AG04450 (cell line): ENCODE results near the gene DEFB126. TPM values are rescaled to one million over a fixed set of nuclear protein-coding genes. Genes with fewer than 3 reads are reported as not detected.
"Not testable (repeated sequence)": the region's sequence is repeated elsewhere in the genome, so short reads cannot be mapped to it uniquely, and the experiment has no call there.

ENCODE experiments used
- CTCF ChIA-PET: fragments of 300-600, 350-600 bp; formaldehyde crosslinking; extraction: SDS; loops from one replicate; lab custom pipeline; 2022; ENCODE audit warnings: antibody characterized with exemption, inconsistent platforms; lab: Charles Lee
- POLR2A ChIA-PET: fragments of 350-600 bp; formaldehyde crosslinking; extraction: SDS; loops from one replicate; lab custom pipeline; 2021; ENCODE audit warnings: antibody characterized with exemption, inconsistent platforms; lab: Yijun Ruan, JAX
- DNase-seq: peaks from one replicate; pipeline ENCODE4 v3.0.0-alpha.2; 2011; ENCODE audit warnings: low read depth, low spot score
- H3K27ac ChIP-seq: one replicate; pipeline ENCODE4 v1.5.1; 2012; ENCODE audit warnings: low read depth, low read length, control low read depth
- H3K27me3 ChIP-seq: one replicate; pipeline ENCODE4 v1.6.0; 2012; ENCODE audit warnings: low read length; ENCODE audit not compliant: control insufficient read depth, insufficient read depth
- H3K4me3 ChIP-seq: 2 replicates; pipeline ENCODE4 v1.5.1; 2011; ENCODE audit warnings: mild to moderate bottlenecking, low read depth, low read length, control low read depth
- H3K9me3 ChIP-seq: 2 replicates; pipeline ENCODE4 v1.5.1; 2012; ENCODE audit warnings: low read length; ENCODE audit not compliant: control insufficient read depth, insufficient read depth
- polyA minus RNA-seq: library from RNA; depleted of rRNA, polyadenylated mRNA; stranded (reverse); fragments of >200 nt; gene quantifications from 2 replicates; pipeline ENCODE4 v1.2.3, GENCODE V29; 2011; rRNA and poly(A)+ RNA removed
- polyA plus RNA-seq: library from polyadenylated mRNA; depleted of rRNA; stranded (reverse); fragments of >200 nt; gene quantifications from 2 replicates; pipeline ENCODE4 v1.2.3, GENCODE V29; 2011; rRNA removed
- TF ChIP-seq, protein P1 (sequence below): IDR thresholded peaks from 2 replicates; pipeline ENCODE4 v1.5.1; 2011; ENCODE audit warnings: low read depth, low read length, control low read depth, inconsistent platforms

DEFB126 gene
- polyA plus RNA-seq (not detected in 2 replicates), polyA minus RNA-seq (not detected in 2 replicates)

DNA sequence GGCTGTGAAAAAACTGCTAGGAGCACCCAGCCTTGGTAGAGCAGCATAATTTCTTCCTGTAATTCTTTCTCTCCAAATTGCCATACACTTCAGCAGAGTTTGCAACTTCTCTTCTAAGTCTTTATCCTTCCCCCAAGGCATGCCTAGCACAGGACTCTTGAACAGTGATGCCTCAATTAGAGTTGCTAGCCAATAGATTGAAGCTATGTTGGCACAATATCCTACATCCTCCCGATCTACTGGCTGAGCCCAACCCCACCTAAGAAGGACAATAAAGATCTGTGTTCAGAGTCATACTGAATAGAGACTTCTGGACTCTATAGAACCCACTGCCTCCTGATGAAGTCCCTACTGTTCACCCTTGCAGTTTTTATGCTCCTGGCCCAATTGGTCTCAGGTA, at the start of gene DEFB126:
Gene DEFB126, plus strand, starts transcription at position 301 of the 400 bp plus-strand sequence. Its CDS starts 39 bp downstream, at position 340.
- Histone ChIP-seq H3K27me3 (no peaks in the 10 kb centered on the region), H3K4me3 (no peak within 1 kb of the TSS), H3K27ac (no peak within 1 kb of the TSS), H3K9me3 (no peaks in the 10 kb centered on the region)
- TF ChIP-seq, protein P1, sequence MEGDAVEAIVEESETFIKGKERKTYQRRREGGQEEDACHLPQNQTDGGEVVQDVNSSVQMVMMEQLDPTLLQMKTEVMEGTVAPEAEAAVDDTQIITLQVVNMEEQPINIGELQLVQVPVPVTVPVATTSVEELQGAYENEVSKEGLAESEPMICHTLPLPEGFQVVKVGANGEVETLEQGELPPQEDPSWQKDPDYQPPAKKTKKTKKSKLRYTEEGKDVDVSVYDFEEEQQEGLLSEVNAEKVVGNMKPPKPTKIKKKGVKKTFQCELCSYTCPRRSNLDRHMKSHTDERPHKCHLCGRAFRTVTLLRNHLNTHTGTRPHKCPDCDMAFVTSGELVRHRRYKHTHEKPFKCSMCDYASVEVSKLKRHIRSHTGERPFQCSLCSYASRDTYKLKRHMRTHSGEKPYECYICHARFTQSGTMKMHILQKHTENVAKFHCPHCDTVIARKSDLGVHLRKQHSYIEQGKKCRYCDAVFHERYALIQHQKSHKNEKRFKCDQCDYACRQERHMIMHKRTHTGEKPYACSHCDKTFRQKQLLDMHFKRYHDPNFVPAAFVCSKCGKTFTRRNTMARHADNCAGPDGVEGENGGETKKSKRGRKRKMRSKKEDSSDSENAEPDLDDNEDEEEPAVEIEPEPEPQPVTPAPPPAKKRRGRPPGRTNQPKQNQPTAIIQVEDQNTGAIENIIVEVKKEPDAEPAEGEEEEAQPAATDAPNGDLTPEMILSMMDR, result no peak
- ChIA-PET POLR2A (no interaction called here), CTCF (no interaction called here)
- DNase-seq, result no peak

GRCh38 chr20:93641-94040, 48.7 kb upstream of the DEFB126 start:
- CTCF ChIA-PET, result no interaction called here
- no peak overlapping the region for H3K27ac ChIP-seq
- H3K27me3 ChIP-seq, result no peaks in the 10 kb centered on the region
- TF ChIP-seq, protein P1, result no peak
- no peaks in the 10 kb centered on the region for H3K9me3 ChIP-seq
- DNase-seq, result no peak
- H3K4me3 ChIP-seq, result no peak overlapping the region
- POLR2A ChIA-PET, result no interaction called here

DNA sequence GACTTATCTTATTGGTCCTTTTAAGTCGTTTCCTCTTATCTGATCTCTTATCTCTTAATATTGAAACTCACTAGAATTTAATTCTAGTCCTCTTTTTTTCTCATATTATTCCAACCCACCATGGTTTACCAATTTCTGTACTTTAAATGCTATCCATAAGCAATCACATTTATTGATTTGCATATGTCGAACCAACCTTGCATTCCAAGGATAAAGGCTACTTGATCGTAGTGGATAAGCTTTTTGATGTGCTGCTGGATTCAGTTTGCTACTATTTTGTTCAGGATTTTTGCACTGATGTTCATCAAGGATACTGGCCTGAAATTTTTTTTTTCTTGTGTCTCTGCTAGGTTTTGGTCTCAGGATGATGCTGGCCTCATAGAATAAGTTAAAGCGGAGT, 47.2 kb upstream of the DEFB126 start:
- DNase-seq, result no peak
- ChIA-PET CTCF (no interaction called here), POLR2A (no interaction called here)
- Histone ChIP-seq H3K4me3 (no peak overlapping the region), H3K27ac (no peak overlapping the region), H3K9me3 (no peaks in the 10 kb centered on the region), H3K27me3 (no peaks in the 10 kb centered on the region)
- TF ChIP-seq, protein P1, result no peak

DNA sequence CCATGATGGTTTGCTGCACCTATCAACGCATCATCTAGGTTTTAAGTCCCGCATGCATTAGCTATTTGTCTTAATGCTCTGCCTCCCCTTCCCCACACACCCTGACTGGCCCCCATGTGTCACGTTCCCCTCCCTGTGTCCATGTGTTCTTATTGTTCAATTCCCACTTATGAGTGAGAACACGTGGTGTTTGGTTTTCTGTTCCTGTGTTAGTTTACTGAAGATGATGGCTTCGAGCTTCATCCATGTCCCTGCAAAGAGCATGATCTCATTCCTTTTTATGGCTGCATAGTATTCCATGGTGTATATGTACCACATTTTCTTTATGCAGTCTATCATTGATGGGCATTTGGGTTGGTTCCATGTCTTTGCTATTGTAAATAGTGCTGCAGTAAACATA, 44.7 kb upstream of the DEFB126 start:
- DNase-seq, CTCF ChIA-PET, H3K27ac ChIP-seq, H3K27me3 ChIP-seq, H3K9me3 ChIP-seq, POLR2A ChIA-PET, H3K4me3 ChIP-seq: not testable (repeated sequence)

DNA sequence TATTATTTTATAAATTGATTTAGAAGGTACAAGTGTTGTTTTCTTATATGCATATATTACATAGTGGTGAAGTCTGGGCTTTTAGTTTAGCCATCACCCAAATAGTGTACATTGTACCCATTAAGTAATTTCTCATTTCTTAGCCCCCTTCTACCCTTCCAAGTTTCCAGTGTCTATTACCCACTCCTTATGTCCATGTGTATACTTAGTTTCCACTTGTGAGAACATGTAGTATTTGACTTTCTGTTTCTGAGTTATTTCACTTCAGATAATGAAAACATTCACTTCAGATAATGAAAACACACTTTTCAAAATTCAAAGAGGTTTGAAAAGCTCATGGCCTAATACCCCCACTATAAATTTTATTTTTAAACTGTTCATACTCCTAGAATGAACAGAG, 40.4 kb upstream of the DEFB126 start:
- CTCF ChIA-PET, result no interaction called here
- TF ChIP-seq, protein P1, result no peak
- H3K9me3 ChIP-seq, result no peaks in the 10 kb centered on the region
- H3K4me3 ChIP-seq, result no peak overlapping the region
- H3K27me3 ChIP-seq, result no peaks in the 10 kb centered on the region
- no peak overlapping the region for H3K27ac ChIP-seq
- DNase-seq, result no peak
- POLR2A ChIA-PET, result no interaction called here

DNA sequence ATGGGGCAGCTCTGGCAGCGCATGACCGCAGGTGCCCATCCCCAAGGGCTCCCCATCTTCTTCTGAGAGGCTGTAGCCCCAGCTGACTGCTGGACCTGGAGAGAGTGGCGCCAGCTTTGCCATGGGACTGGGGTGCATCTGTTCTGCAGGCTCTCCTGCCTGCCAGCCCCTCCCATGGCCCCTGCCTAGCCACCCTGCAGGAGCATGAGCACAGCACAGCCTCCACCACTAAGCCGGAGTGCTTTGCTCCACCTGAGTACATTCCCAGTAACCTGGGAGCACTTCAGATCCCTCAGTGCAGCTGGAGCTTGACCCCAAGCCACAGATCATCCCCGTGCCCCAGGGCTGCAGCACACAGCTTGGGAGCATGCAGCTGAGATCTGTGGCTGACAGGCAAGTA, 38.9 kb upstream of the DEFB126 start:
- ChIA-PET POLR2A (no interaction called here), CTCF (no interaction called here)
- no peaks in the 10 kb centered on the region for H3K9me3 ChIP-seq

More for the DNA sequence above, 38.9 kb upstream of the DEFB126 start:
- H3K27ac ChIP-seq, result no peak overlapping the region
- TF ChIP-seq, protein P1, result no peak
- DNase-seq, result no peak
- no peaks in the 10 kb centered on the region for H3K27me3 ChIP-seq
- no peak overlapping the region for H3K4me3 ChIP-seq
